Measurements from ENCODE around the gene INSC.

GRCh38 chr11:15190611-15191010, 75.9 kb downstream of the INSC start:
- TF ChIP-seq CTCF (conservative IDR thresholded peaks at IDR 0.05; ENCODE audit: low read depth, low read length), result no peak
- no peak for TF ChIP-seq EZH2phosphoT487 (IDR thresholded peaks at IDR 0.05; ENCODE audit: borderline replicate concordance, low read length)
